Measurements from ENCODE around the gene MITF.

Gene MITF

DNA sequence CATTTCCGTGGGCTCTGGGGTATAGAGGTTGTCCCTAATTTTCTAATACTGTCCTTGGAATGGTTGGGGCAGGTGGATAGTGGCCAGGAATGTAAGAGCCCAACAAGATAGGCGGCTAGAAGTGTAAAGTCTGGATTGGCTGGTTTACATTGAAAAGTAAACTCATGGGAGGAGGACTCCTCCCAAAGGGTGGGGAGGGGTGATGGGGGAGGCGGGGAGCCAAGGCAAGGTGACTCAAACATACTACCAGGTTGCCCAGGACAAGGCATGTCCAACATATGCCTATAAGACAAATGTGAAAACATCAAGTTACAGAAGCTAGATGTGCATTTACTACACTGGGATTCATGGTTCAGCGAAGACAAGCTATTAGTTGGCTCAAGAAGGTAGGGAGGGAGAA, 246.0 kb downstream of the MITF start:
- peak; percentile 2 for DNase-seq (ENCODE audit: low spot score)
- ChIA-PET POLR2A (ENCODE audit: low non-redundant PET) (no interaction called here), CTCF (no interaction called here)
- no peak overlapping the region for H3K27ac ChIP-seq
- TF ChIP-seq CTCF (conservative IDR thresholded peaks at IDR 0.05; ENCODE audit: low read depth), result no peak

- POLR2A ChIA-PET (ENCODE audit: low non-redundant PET), result no interaction called here
- TF ChIP-seq CTCF (conservative IDR thresholded peaks at IDR 0.05; ENCODE audit: low read depth), result no peak
- CTCF ChIA-PET, result no interaction called here
- DNase-seq (ENCODE audit: low spot score), result no peak
- no peak overlapping the region for H3K27ac ChIP-seq
These were observed 247.2 kb downstream of the MITF start for GRCh38 chr3:69986419-69986818.

DNA sequence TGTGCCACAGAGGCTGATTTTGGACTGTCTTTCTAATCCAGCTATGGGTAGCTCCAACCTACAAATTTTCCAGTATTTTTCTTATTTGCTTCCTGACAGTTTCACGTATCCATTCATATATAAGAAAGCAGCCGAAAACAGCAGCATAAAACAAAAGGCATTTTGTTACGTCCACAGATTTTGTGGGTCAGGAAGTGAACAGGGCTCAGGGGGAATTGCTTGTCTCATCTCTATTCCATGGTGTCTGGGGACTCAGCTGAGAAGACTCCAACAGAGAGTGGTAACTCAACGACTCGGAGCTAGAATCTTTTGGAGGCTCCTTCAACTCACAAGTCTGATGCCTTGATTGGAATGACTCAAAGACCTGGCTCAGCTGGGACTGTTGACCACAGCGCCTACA, 248.6 kb downstream of the MITF start:
- no peak overlapping the region for H3K27ac ChIP-seq
- ChIA-PET POLR2A (ENCODE audit: low non-redundant PET) (no interaction called here), CTCF (no interaction called here)
- DNase-seq (ENCODE audit: low spot score), result no peak
- no peak for TF ChIP-seq CTCF (conservative IDR thresholded peaks at IDR 0.05; ENCODE audit: low read depth)

DNA sequence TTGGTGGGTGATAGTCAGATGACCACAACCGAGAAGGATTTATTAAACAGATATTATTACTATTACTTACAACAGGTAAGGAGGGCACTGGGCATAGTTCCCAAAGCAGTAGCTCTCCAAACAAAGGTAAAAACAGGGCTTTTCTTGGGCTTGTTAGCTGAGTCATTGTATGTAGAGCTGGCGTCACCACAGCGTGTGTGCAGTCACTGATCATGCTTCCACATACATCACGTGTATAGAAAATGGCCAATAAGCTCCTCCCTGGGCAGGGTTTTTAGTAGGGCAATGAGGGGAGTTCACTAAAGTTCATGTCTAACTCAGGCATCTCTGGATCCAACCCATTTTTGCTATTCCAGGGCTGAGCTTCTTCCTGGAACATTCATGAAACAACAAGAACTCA, 254.5 kb downstream of the MITF start:
- TF ChIP-seq CTCF (conservative IDR thresholded peaks at IDR 0.05; ENCODE audit: low read depth), result no peak
- POLR2A ChIA-PET (ENCODE audit: low non-redundant PET), result no interaction called here
- CTCF ChIA-PET, result no interaction called here
- DNase-seq (ENCODE audit: low spot score), result no peak
- no peak overlapping the region for H3K27ac ChIP-seq

DNA sequence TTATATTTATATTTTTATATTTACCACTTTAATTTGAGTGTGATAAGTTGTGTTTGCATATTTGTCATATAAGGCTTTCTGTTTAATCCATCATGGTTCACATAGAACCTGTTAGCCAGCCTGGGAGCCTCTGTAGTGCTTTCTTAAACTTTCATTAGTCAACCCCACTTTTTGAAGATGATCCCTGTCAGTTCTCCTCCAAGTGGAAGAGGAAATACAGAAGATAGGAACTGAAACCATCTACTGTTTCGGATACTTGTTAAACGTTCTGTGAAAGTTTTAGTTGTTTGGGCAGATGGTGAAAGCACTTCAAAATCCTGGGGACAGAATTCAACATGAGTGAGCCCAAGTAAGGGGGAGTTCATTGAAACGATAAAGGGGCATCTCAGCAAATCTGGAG, 255.7 kb downstream of the MITF start:
- ChIA-PET POLR2A (ENCODE audit: low non-redundant PET) (no interaction called here), CTCF (no interaction called here)
- TF ChIP-seq CTCF (conservative IDR thresholded peaks at IDR 0.05; ENCODE audit: low read depth), result no peak
- no peak for DNase-seq (ENCODE audit: low spot score)
- no peak overlapping the region for H3K27ac ChIP-seq

DNA sequence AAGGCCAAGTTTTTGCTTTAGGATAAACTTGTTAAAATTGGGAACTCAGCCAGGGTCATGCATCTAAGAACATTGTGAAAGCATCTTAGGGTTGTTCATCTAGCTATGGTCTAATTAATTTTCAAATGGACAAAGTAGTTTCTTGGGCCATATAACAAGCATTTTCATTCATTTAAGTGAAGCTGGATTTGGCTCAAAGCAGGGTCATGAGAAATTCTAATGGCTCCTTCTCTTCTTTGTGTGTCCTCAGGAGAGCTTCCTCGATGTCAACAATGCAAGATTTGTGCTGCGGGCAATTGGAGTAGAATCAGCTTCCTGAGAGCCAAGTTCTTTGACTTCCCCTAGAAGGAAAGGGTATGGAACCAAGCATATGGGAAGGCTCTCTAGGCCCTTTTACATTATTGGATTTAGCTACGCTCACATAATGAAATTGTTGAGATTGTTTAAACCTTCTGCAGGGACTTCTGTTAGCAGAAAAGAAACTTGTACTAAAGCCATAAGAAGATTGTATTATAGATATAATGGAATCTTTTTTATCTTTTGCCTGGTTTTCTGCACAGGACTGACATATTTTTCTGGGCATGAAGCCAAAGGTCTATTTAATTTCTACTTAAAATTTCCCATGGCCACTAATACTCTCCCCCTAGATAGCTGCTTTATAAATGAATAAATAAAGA, 258.5 kb downstream of the MITF start:
- POLR2A ChIA-PET (ENCODE audit: low non-redundant PET), result no interaction called here
- DNase-seq (ENCODE audit: low spot score), result no peak
- no peak overlapping the region for H3K27ac ChIP-seq
- CTCF ChIA-PET, result no interaction called here
- no peak for TF ChIP-seq CTCF (conservative IDR thresholded peaks at IDR 0.05; ENCODE audit: low read depth)

- POLR2A ChIA-PET (ENCODE audit: low non-redundant PET), result no interaction called here
- no peak for TF ChIP-seq CTCF (conservative IDR thresholded peaks at IDR 0.05; ENCODE audit: low read depth)
- no peak for DNase-seq (ENCODE audit: low spot score)
- CTCF ChIA-PET, result no interaction called here
- H3K27ac ChIP-seq, result no peak overlapping the region
These were observed 259.5 kb downstream of the MITF start for GRCh38 chr3:69998759-69999139.

Measured in RWPE1 (cell line).